Natural killer cell treated with Interleukin-12 subunit alpha and Interleukin-12 subunit beta and Interleukin-15 and Interleukin-18, amount 100 ng/mL, for 72 hours (primary cell): Measurements from ENCODE around the gene ZBTB21. TPM values are rescaled to one million over a fixed set of nuclear protein-coding genes. Genes with fewer than 3 reads are reported as not detected.

Source experiments
- ATAC-seq, 2 donors: fragments of 150-1000 bp; cut with Tn5 transposase in 1 of 2; sonication (Bioruptor Pico), chemical (Tn5 transposase) in 1 of 2; 2 replicates each; pipeline ENCODE4 v1.10.0; 2021
- DNase-seq: peaks from one replicate; pipeline ENCODE4 v3.0.0; 2022; ENCODE audit warnings: low spot score
- H3K27ac Mint-ChIP-seq, 2 donors: 1 replicate in 1 of 2; 2 replicates in 1 of 2; pipeline ENCODE4 v1.8.0; 2022; ENCODE audit warnings: mixed read lengths in 2 of 2, mild to moderate bottlenecking in 1 of 2, moderate library complexity in 1 of 2
- H3K27me3 Mint-ChIP-seq, 2 donors: 1 replicate in 1 of 2; 2 replicates in 1 of 2; pipeline ENCODE4 v1.8.0; 2022; ENCODE audit warnings: mixed read lengths in 2 of 2
- H3K36me3 Mint-ChIP-seq: one replicate; pipeline ENCODE4 v1.8.0; 2022; ENCODE audit warnings: mixed read lengths
- H3K4me1 Mint-ChIP-seq, 2 donors: 1 replicate in 1 of 2; 2 replicates in 1 of 2; pipeline ENCODE4 v1.8.0; 2022; ENCODE audit warnings: low read depth in 2 of 2, mixed read lengths in 2 of 2, mild to moderate bottlenecking in 1 of 2
- H3K4me3 Mint-ChIP-seq: one replicate; pipeline ENCODE4 v1.8.0; 2022; ENCODE audit warnings: mixed read lengths
- H3K9me3 Mint-ChIP-seq: 2 replicates; pipeline ENCODE4 v1.8.0; 2022; ENCODE audit warnings: mixed read lengths
- total RNA-seq, 2 donors: library from RNA; stranded (reverse); gene quantifications; one replicate each; pipeline ENCODE4 v1.2.3, GENCODE V29; 2022

Gene ZBTB21
- total RNA-seq, 2 donors from 2014 or later, result 13.0 to 20.4 TPM

GRCh38 chr21:42036313-42036712 lies 26.2 kb upstream of the ZBTB21 start:
- no peak overlapping the region for H3K27ac Mint-ChIP-seq
- no peak for ATAC-seq
- H3K27me3 Mint-ChIP-seq, result peaks cover 14 to 19% of the 10 kb centered on the region in 2 donors

DNA sequence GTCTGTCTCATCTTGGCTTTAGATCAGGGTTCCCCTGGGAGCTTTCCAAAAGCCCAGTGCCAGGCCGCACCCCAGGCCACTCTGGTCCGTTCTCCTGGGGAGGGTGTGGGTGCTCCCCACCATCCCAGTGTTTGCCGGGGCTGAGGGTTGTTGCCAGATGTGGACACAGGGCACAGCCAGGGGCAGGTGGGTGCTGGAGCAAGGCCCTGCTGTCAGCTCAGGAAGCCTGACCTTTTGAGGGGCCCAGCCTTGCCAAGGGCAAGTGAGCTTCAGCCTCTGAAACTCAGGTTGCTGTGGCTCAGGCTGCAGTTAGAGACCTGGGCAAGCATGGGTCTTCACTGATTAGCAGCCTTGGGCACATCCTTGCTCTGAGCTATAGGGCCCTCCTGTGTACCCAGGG lies 22.8 kb upstream of the ZBTB21 start:
- peaks cover 0 to 3% of the 10 kb centered on the region in 2 donors for H3K4me1 Mint-ChIP-seq
- no peak overlapping the region for H3K27ac Mint-ChIP-seq
- H3K36me3 Mint-ChIP-seq, result no peaks in the 10 kb centered on the region
- H3K9me3 Mint-ChIP-seq, result no peaks in the 10 kb centered on the region
- H3K4me3 Mint-ChIP-seq, result no peak overlapping the region
- DNase-seq, result no peak
- peaks cover 9 to 12% of the 10 kb centered on the region in 2 donors for H3K27me3 Mint-ChIP-seq
- ATAC-seq, result peak in 1 of 2 donors; percentile 47

More at GRCh38 chr21:42036313-42036712, 26.2 kb upstream of the ZBTB21 start:
- H3K36me3 Mint-ChIP-seq, result no peaks in the 10 kb centered on the region
- H3K4me3 Mint-ChIP-seq, result no peak overlapping the region
- H3K4me1 Mint-ChIP-seq, result peaks cover 0 to 3% of the 10 kb centered on the region in 2 donors
- no peaks in the 10 kb centered on the region for H3K9me3 Mint-ChIP-seq
- DNase-seq, result no peak

- no peak for ATAC-seq
These were observed 22.1 kb upstream of the ZBTB21 start for GRCh38 chr21:42032266-42032665.

GRCh38 chr21:42031816-42032215 lies 21.7 kb upstream of the ZBTB21 start:
- Mint-ChIP-seq H3K27ac (no peak overlapping the region), H3K9me3 (no peaks in the 10 kb centered on the region), H3K36me3 (no peaks in the 10 kb centered on the region), H3K4me3 (no peak overlapping the region), H3K27me3 (peaks cover 9 to 12% of the 10 kb centered on the region in 2 donors), H3K4me1 (peaks cover 2 to 3% of the 10 kb centered on the region in 2 donors)
- ATAC-seq (no peak), DNase-seq (no peak)

More at GRCh38 chr21:42032266-42032665, 22.1 kb upstream of the ZBTB21 start:
- H3K36me3 Mint-ChIP-seq, result no peaks in the 10 kb centered on the region
- no peak overlapping the region for H3K27ac Mint-ChIP-seq
- no peak overlapping the region for H3K4me3 Mint-ChIP-seq
- no peaks in the 10 kb centered on the region for H3K9me3 Mint-ChIP-seq
- H3K27me3 Mint-ChIP-seq, result peaks cover 9 to 12% of the 10 kb centered on the region in 2 donors
- no peaks in the 10 kb centered on the region for H3K4me1 Mint-ChIP-seq
- no peak for DNase-seq

DNA sequence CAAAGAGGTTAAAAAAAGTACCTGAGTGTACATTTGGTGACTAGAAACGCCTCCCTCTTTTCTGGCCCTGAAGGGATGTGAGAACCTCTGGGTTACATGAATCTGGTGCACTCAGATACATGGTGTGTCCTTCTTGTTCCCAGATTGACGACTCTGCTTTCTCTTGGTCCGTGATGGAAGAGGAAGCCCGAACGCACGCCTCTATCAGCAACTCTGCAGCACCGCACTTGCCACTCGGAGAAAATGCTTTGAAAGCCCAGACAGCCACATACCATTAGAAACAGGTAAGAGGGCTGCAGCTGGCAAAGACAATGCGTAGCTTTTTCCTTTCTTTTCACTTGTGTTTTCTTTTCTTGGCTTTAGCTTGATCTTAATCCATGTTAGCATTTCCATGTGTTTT lies 21.1 kb upstream of the ZBTB21 start:
- no peak overlapping the region for H3K27ac Mint-ChIP-seq
- peaks cover 9 to 12% of the 10 kb centered on the region in 2 donors for H3K27me3 Mint-ChIP-seq
- no peaks in the 10 kb centered on the region for H3K36me3 Mint-ChIP-seq
- H3K4me1 Mint-ChIP-seq, result peaks cover 5 to 6% of the 10 kb centered on the region in 2 donors
- no peaks in the 10 kb centered on the region for H3K9me3 Mint-ChIP-seq
- DNase-seq (no peak), ATAC-seq (no peak)
- no peak overlapping the region for H3K4me3 Mint-ChIP-seq

DNA sequence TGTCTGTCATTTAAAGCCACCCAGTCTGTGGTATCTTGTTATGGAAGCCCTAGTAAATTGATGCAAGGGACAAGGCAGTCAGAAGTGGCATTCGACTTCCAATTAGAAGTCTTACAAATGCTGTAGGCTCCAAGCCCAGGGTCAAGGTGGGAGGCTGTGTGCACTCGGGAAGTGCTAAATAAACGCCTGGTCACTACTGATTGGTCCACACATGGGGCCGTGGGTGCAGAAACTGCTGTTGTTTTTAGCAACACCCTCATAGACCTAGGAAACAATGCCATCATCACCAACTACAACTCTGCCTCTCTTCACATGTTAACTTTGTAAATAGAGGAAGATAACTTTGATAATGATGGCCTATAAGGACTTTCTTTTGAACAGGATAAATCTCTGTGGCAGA lies 20.2 kb upstream of the ZBTB21 start:
- Mint-ChIP-seq H3K9me3 (no peaks in the 10 kb centered on the region), H3K4me3 (no peak overlapping the region), H3K27ac (no peak overlapping the region), H3K4me1 (peaks cover 5 to 6% of the 10 kb centered on the region in 2 donors), H3K36me3 (no peaks in the 10 kb centered on the region), H3K27me3 (peaks cover 9 to 12% of the 10 kb centered on the region in 2 donors)
- ATAC-seq (no peak), DNase-seq (peak; percentile 44)

DNA sequence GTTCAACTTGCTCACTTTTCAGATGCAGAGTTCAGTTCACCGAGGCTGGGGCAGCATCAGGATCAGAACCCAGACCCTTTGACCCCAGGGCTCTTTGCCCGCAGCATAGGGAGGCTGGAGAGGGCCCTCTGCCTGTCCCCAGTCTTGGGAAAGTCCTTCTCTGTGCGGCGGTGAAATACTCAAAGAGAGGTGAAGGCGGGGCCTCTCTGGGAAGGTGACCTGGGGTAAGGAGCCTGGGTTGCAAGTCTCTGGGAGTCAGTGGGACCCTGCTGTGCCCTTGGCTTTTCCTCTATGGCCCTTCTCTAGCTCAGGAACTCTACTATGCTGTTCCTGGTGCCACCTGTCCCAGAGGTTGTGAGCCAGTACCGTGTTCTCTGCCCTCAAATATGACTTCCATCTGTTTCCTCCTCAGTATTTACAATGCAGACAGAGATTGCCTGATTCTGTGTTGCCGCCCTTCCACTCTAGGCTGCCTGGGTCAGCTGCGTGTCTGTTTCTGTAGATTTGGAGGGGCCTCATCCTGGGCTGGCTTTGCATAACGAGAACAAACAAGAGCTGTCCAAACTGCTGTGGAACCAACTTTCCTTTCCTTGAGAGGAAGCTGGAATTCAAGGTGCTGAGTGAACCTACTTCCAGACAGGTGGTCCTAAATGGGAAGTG lies 18.7 kb upstream of the ZBTB21 start:
- Mint-ChIP-seq H3K36me3 (no peaks in the 10 kb centered on the region), H3K4me1 (peaks cover 5 to 6% of the 10 kb centered on the region in 2 donors), H3K27ac (no peak overlapping the region), H3K9me3 (no peaks in the 10 kb centered on the region), H3K27me3 (peaks cover 8% of the 10 kb centered on the region in 2 donors), H3K4me3 (no peak overlapping the region)
- no peak for ATAC-seq
- peak; percentile 55 for DNase-seq

- Mint-ChIP-seq H3K4me3 (no peak overlapping the region), H3K9me3 (no peaks in the 10 kb centered on the region), H3K27me3 (peaks cover 8% of the 10 kb centered on the region in 2 donors), H3K4me1 (peaks cover 5 to 6% of the 10 kb centered on the region in 2 donors), H3K36me3 (no peaks in the 10 kb centered on the region), H3K27ac (no peak overlapping the region)
- peak; percentile 31 for DNase-seq
- no peak for ATAC-seq
These were observed 17.9 kb upstream of the ZBTB21 start for GRCh38 chr21:42027822-42028765.

- peak; percentile 18 for DNase-seq
- Mint-ChIP-seq H3K36me3 (no peaks in the 10 kb centered on the region), H3K4me3 (no peak overlapping the region), H3K4me1 (peaks cover 5 to 6% of the 10 kb centered on the region in 2 donors), H3K27me3 (peaks cover 8% of the 10 kb centered on the region in 2 donors), H3K27ac (no peak overlapping the region), H3K9me3 (no peaks in the 10 kb centered on the region)
- no peak for ATAC-seq
These were observed 17.1 kb upstream of the ZBTB21 start for GRCh38 chr21:42027085-42027821.

- peaks cover 8% of the 10 kb centered on the region in 2 donors for H3K27me3 Mint-ChIP-seq
- peak; percentile 10 for DNase-seq
- no peak overlapping the region for H3K4me3 Mint-ChIP-seq
- no peaks in the 10 kb centered on the region for H3K9me3 Mint-ChIP-seq
- peaks cover 5 to 6% of the 10 kb centered on the region in 2 donors for H3K4me1 Mint-ChIP-seq
- no peak for ATAC-seq
- no peaks in the 10 kb centered on the region for H3K36me3 Mint-ChIP-seq
- H3K27ac Mint-ChIP-seq, result no peak overlapping the region
These were observed 15.9 kb upstream of the ZBTB21 start for GRCh38 chr21:42026082-42026435.

- H3K27ac Mint-ChIP-seq, result no peak overlapping the region
- H3K9me3 Mint-ChIP-seq, result no peaks in the 10 kb centered on the region
- H3K4me1 Mint-ChIP-seq, result peaks cover 5 to 6% of the 10 kb centered on the region in 2 donors
- H3K27me3 Mint-ChIP-seq, result peaks cover 8 to 11% of the 10 kb centered on the region in 2 donors
- no peak for ATAC-seq
- peak; percentile 44 for DNase-seq
- no peaks in the 10 kb centered on the region for H3K36me3 Mint-ChIP-seq
- H3K4me3 Mint-ChIP-seq, result no peak overlapping the region
These were observed 15.4 kb upstream of the ZBTB21 start for GRCh38 chr21:42025376-42026081.

DNA sequence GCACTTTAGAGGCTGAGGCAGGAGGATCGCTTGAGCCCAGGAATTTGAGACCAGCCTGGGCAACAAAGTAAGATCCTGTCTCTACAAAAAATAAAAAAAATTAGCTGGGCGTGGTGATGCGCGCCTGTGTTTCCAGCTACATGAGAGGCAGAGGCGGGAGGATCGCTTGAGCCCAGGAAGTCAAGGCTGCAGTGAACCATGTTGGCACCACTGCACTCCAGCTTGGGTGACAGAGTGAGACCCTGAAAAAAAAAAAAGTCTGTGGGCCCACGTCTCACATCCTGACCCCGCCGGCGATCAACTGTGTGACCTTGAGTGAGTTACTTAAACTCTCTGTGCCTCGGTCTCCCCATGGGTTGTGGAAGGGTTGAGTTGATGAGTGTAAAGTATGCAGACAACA lies 12.7 kb upstream of the ZBTB21 start:
- DNase-seq, result no peak
- ATAC-seq, result no peak
- H3K4me3 Mint-ChIP-seq, result no peak overlapping the region
- peaks cover 15 to 17% of the 10 kb centered on the region in 2 donors for H3K27me3 Mint-ChIP-seq
- H3K27ac Mint-ChIP-seq, result no peak overlapping the region
- H3K4me1 Mint-ChIP-seq, result peaks cover 5 to 6% of the 10 kb centered on the region in 2 donors
- H3K36me3 Mint-ChIP-seq, result no peaks in the 10 kb centered on the region
- no peaks in the 10 kb centered on the region for H3K9me3 Mint-ChIP-seq

DNA sequence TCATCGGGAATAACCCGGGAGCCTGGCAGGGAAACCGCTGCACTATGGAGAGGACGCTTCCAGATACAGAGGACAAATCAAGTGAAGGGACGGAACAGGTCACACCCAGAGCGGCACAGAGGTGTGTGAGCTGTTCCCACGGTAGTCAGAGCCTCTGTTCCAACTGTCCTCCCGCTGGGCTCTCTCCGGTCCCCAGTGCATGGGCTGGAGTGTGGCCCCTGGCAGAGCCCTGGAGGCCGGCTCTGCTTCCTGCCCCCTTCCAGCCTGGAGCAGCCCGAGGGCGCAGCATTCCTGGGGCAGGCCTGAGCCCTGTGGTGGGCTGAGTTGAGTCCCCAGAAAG lies 11.9 kb upstream of the ZBTB21 start:
- Mint-ChIP-seq H3K4me3 (no peak overlapping the region), H3K9me3 (no peaks in the 10 kb centered on the region), H3K36me3 (no peaks in the 10 kb centered on the region), H3K4me1 (peaks cover 5 to 6% of the 10 kb centered on the region in 2 donors), H3K27me3 (peaks cover 15 to 17% of the 10 kb centered on the region in 2 donors), H3K27ac (no peak overlapping the region)
- ATAC-seq, result no peak
- DNase-seq, result no peak
